Astrocyte (in vitro differentiated cells and primary cell): ENCODE results near the gene DENND10.

Source experiments
- EZH2 ChIP-seq: IDR thresholded peaks from 2 replicates; pipeline ENCODE4 v1.6.1; 2012; ENCODE audit warnings: mild to moderate bottlenecking, low read length, inconsistent platforms; ENCODE audit not compliant: insufficient read depth
- TF ChIP-seq, protein P1 (sequence below): IDR thresholded peaks from 2 replicates; pipeline ENCODE4 v1.5.1; 2011; ENCODE audit warnings: low read depth, mild to moderate bottlenecking, inconsistent platforms, low read length, moderate library complexity; ENCODE audit not compliant: insufficient read depth

DNA sequence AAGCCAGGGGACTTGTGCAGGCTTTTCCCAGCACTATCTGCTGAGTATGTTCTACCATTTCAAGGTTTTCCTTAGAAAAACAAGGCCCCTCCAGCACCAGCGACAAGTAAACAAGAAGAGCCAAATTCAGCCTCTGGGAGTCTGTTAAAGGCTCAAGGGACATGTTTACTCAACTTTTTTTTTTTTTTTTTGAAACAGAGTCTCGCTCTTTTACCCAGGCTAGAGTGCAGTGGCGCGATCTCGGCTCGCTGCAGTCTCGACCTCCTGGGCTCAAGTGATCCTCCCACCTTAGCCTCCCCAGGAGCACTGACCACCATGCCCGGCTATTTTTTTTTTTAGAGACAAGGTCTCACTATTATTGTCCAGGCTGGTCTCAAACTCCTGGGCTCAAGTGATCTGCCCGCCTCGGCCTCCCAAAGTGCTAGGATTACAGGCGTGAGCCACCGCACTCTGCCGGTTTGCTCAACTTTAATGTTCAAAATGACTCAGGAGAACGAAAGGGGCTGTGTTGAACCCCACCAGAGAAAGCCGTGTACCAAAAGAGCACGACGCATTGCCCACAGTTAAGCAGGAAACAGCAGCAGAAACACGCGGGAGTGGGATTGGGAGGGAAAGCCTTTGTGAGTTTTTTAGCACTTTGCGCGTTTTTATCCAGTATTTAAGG lies 73.9 kb downstream of the DENND10 start:
- TF ChIP-seq EZH2 = no peak
- TF ChIP-seq, protein P1, sequence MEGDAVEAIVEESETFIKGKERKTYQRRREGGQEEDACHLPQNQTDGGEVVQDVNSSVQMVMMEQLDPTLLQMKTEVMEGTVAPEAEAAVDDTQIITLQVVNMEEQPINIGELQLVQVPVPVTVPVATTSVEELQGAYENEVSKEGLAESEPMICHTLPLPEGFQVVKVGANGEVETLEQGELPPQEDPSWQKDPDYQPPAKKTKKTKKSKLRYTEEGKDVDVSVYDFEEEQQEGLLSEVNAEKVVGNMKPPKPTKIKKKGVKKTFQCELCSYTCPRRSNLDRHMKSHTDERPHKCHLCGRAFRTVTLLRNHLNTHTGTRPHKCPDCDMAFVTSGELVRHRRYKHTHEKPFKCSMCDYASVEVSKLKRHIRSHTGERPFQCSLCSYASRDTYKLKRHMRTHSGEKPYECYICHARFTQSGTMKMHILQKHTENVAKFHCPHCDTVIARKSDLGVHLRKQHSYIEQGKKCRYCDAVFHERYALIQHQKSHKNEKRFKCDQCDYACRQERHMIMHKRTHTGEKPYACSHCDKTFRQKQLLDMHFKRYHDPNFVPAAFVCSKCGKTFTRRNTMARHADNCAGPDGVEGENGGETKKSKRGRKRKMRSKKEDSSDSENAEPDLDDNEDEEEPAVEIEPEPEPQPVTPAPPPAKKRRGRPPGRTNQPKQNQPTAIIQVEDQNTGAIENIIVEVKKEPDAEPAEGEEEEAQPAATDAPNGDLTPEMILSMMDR = no peak
